ENCODE measurements around the gene RPS6KA2.

DNA sequence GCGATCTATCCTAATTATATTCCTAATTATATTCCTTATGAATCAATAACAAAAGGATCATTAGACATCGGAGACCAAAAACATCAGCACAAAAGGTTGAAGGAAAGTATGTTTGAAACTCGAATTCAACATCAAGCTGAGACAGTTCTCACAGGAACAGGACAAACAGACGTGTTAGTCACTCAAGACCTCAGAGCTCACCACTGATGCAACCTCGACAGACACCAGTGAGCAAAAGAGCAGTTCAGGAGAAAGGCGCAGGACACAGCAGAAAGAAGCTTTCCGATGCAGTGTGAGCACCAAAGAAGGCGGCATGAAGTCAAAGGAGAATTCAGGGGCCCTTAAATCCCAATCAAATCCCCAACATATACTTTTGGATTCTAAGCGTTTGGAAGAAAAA is 34.2 kb downstream of the RPS6KA2 start:
- TF ChIP-seq, protein P1, sequence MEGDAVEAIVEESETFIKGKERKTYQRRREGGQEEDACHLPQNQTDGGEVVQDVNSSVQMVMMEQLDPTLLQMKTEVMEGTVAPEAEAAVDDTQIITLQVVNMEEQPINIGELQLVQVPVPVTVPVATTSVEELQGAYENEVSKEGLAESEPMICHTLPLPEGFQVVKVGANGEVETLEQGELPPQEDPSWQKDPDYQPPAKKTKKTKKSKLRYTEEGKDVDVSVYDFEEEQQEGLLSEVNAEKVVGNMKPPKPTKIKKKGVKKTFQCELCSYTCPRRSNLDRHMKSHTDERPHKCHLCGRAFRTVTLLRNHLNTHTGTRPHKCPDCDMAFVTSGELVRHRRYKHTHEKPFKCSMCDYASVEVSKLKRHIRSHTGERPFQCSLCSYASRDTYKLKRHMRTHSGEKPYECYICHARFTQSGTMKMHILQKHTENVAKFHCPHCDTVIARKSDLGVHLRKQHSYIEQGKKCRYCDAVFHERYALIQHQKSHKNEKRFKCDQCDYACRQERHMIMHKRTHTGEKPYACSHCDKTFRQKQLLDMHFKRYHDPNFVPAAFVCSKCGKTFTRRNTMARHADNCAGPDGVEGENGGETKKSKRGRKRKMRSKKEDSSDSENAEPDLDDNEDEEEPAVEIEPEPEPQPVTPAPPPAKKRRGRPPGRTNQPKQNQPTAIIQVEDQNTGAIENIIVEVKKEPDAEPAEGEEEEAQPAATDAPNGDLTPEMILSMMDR (IDR thresholded peaks at IDR 0.05), result no peak
- TF ChIP-seq EZH2 (IDR thresholded peaks at IDR 0.05; ENCODE audit: borderline replicate concordance, insufficient read depth, low read depth, low read length, poor library complexity, severe bottlenecking), result no peak

All from B cell (primary cell).